NCI-H2171 (cell line): ENCODE data around the gene KSR1.
"Not testable (repeated sequence)": the region's sequence is repeated elsewhere in the genome, so short reads cannot be mapped to it uniquely, and the experiment has no call there.

Experiments
- DNase-seq: peaks from one replicate; lab custom pipeline; 2025; lab: John Stamatoyannopoulos, UW

Gene KSR1

GRCh38 chr17:27609611-27610303 lies 153.5 kb downstream of the KSR1 start:
- DNase-seq, result no peak

DNA sequence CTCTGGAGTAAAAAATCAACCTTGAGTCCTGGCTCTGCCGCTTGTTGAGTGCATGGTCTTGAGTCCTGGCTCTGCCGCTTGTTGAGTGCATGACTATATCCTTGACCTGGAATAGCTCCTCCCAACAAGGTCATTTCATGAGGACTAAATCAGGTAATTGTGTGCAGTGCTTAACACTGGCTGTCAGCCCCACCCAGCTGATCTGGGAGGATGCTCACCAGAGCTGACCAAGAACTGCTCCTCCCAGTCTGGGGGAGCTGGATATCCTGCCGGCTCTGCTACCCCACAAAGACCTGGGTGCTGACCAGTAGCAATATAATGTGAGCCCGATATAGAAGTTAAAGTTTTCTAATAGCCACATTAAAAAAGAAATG lies 154.0 kb downstream of the KSR1 start:
- no peak for DNase-seq

DNA sequence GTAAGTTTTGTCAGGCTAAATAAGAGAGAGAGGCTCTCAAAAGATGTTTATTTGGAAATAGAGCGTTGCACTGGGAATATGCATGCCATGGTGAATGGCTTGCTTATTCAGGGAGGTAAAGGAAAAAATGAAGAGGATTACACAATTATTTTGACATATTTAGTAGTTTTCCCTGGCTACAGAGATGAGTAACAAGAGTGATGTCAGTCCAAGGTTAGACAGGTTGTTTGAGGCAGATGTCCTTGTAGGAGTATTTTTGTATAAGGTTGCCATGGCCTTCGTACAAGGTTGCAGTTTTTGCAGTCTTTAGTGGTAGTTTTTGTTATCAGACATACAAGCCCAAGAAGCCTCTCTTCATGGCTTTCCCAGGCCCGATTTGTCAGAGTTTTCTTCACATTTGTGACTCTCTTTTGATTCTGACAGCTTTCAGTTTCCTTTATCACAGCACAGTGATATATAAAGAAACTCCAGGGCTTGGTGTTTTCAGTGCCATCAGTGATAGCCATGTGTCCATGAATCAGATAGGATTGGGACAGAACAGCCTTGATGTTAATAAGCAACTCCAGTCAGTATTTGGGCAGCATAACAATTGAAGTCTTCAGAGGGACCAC lies 156.0 kb downstream of the KSR1 start:
- no peak for DNase-seq

GRCh38 chr17:27613433-27613832 lies 157.2 kb downstream of the KSR1 start:
- no peak for DNase-seq

GRCh38 chr17:27615121-27615520 lies 158.9 kb downstream of the KSR1 start:
- DNase-seq, result no peak

- DNase-seq, result no peak
Observed at GRCh38 chr17:27616414-27616813, 160.2 kb downstream of the KSR1 start.

- no peak for DNase-seq
Observed at GRCh38 chr17:27618417-27618816, 162.2 kb downstream of the KSR1 start.

GRCh38 chr17:27620721-27621120 lies 164.5 kb downstream of the KSR1 start:
- no peak for DNase-seq

DNA sequence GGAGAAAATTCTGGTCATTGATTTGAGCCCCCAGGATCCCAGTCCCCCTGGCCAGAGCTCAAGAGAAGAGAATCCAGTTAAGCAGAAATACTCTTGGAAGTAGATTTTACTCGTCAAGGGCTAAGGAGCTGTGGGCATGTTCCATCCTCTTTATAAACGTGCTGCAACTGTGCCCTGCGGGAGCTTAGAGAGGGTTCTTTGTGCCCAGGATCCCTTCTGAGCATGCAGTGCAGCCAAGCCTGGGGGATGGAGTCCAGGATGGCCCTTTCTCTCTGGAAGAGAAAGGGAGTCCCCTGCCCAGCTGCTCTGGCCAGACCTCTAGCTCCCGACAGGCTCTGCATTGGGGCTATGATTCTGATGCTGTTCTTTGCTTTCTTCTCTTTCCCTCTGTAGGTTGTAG lies 165.3 kb downstream of the KSR1 start:
- no peak for DNase-seq

GRCh38 chr17:27621942-27622559 lies 165.8 kb downstream of the KSR1 start:
- DNase-seq, result no peak

- DNase-seq, result no peak
Observed at GRCh38 chr17:27622986-27623385, 166.7 kb downstream of the KSR1 start.

DNA sequence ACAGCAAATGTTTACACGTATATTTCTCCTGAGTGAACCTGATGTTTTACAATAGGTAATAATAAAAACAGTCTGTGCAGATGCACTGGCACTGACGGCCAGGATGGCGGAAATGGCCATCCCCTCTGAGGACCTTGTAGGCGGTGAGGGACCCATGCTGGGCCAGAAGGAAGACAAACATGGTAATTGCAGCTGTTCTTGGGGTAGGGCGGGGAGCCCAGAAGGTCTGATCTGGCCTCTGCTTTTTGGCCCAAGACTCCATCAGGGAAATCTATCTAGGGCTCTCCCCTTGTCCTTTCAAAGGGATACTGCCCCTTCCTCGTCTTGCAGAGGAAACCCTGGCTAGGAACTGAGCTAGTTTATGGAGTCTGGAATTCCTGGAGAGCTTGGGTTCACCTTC lies 167.4 kb downstream of the KSR1 start:
- DNase-seq, result no peak

DNA sequence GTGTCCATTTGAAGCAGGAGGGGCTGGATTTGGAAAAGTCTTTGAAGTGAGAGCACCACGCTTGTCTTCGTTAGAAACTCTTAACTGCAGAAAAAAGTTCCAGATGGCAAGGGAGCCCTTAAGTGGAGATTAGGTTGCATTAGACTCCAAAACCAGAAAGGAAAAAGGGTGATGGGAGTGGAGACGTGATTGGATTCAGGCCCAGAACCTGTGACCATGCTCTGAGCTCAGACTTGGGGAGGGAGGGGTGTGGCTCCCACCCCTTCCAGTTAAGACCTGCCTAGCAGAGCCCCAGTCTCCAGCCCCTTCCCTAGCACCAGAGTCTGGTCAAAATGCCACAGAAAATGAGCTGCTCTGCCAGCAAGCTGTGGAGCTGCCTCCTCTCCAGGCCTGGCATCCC lies 168.3 kb downstream of the KSR1 start:
- DNase-seq, result peak; percentile 49

GRCh38 chr17:27625856-27626255 lies 169.6 kb downstream of the KSR1 start:
- DNase-seq, result no peak

GRCh38 chr17:27627514-27627913 lies 171.3 kb downstream of the KSR1 start:
- DNase-seq, result no peak

GRCh38 chr17:27628376-27628775 lies 172.1 kb downstream of the KSR1 start:
- DNase-seq, result no peak

GRCh38 chr17:27629260-27629659 lies 173.0 kb downstream of the KSR1 start:
- not testable (repeated sequence) for DNase-seq

GRCh38 chr17:27630607-27631410 lies 174.6 kb downstream of the KSR1 start, which contains the start of gene LGALS9:
Gene LGALS9 (plus strand): TSS chr17:27631188. CDS start chr17:27631266, 78 bp downstream.
- no peak for DNase-seq

DNA sequence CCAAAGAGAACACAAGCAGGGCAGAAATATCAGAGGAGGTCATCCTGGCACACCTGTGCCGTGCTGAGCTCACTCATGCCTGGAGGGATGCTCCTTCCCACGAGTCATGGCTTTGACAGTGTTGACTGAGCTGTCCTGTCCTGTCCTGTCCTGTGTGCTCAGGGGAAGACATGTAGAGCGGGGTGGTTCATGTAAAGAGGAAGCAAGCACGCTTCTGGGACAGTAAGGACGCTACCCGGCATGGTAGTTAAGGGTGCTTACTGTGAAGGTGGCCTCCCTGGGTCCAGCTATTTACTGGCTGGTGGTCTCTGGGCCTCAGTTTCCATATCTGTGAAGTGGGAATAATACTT lies 175.1 kb downstream of the KSR1 start:
- DNase-seq, result no peak

DNA sequence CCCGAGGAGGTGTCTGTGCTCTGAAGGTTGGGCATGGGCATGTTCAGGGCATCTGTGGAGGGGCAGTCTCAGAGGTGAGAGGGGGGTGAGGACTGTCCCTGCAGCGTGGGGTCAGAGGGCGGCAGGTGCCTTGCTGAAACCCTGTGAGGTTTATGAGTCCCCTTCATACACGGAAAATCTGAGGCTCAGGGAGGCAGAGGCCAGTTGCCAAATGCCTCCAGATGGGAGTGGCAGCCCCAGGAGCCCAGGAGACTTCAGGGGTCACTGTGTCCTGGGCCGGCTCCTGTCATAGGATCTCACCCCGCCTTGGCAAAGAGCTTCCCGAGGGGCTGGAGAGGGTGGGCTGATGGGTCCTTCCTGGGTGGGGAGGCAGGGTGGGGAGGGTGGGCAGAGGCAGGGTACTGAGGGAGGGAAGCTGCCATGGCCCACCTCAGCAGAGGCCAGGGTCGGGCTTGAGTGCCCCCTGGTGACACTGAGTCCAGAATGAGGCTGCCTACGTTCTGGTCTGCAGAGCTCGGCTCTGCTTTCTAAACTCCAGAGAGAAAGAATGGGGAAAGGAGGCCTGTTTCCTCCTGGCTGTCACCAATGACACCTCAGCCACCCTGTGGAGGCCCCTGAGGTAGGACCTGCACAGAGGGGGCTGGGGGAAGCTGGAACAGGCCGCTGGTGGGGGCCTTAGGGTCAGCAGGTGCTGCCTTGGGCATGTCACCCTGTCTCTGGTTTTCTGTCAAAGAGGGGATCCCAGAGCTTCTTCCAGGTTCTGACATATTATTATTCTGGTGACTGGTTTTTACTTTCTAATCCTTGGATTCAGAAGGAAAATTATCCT lies 175.9 kb downstream of the KSR1 start:
- DNase-seq, result no peak

DNA sequence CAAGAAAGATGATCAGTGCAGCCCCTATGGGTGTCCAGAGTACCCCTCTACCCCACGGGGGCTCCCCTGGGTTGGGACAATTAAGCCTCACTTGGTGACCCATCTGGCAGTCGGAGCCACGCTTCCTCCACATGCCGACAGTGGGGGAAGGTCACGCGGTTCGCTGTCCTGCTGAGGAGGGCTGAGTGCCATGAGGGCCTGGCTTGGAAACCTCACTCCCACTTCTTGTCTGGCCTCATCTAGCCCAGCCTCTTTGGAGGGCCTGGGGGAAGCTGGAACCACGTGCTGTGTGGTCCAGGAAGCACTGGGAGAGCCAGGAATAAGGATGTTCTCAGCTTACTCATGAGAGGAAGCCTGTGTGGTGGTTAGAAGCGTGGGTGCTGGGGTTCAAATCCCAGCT lies 176.5 kb downstream of the KSR1 start:
- DNase-seq, result not testable (repeated sequence)
